ENCODE results near the gene ADAM8. TPM values are rescaled to one million over a fixed set of nuclear protein-coding genes. Genes with fewer than 3 reads are reported as not detected.

The ADAM8 gene
- total and polyA plus RNA-seq, 2 donors (not counting 1 experiment from before 2014, with no cell fraction given): 0.23 to 2.0 TPM

- no peak overlapping the region for H3K27ac ChIP-seq (ENCODE audit: insufficient read depth, low read length)
- DNase-seq (ENCODE audit: low read depth in 2 of 2): no peak
- H3K79me2 ChIP-seq (ENCODE audit: control insufficient read depth, insufficient read depth, low read length): peaks cover 7% of the 10 kb centered on the region
- H2AFZ ChIP-seq (ENCODE audit: low read length): no peak overlapping the region
- H3K4me2 ChIP-seq (ENCODE audit: extremely low read depth, insufficient read depth, low read length): no peak overlapping the region
- peaks cover 1% of the 10 kb centered on the region for H3K4me1 ChIP-seq (ENCODE audit: control insufficient read depth, extremely low read depth, insufficient read depth, low read length)
- no peaks in the 10 kb centered on the region for H4K20me1 ChIP-seq (ENCODE audit: control insufficient read depth, extremely low read depth, insufficient read depth, low read length)
- H3K9ac ChIP-seq (ENCODE audit: insufficient read depth, low read length): no peak overlapping the region
- no peaks in the 10 kb centered on the region for H3K9me3 ChIP-seq (ENCODE audit: control insufficient read depth, insufficient read depth, low read depth, low read length)
- no peaks in the 10 kb centered on the region for H3K27me3 ChIP-seq (ENCODE audit: control insufficient read depth, insufficient read depth, low read length)
- no peak overlapping the region for H3K4me3 ChIP-seq (replicated peaks in 1 of 4; ENCODE audit: control extremely low read depth in 1 of 4, insufficient read depth in 1 of 4, low read depth in 3 of 4, low read length in 4 of 4)
- H3K36me3 ChIP-seq (ENCODE audit: control insufficient read depth, insufficient read depth, low read length): peaks cover 3% of the 10 kb centered on the region
- TF ChIP-seq CTCF (conservative IDR thresholded peaks at IDR 0.05 in 1 of 2, IDR thresholded peaks at IDR 0.05 in 1 of 2; ENCODE audit: low read depth in 1 of 2, low read length in 2 of 2) (no peak), EZH2 (IDR thresholded peaks at IDR 0.05; ENCODE audit: low read length, missing control alignments) (no peak)
These were observed 36.1 kb upstream of the ADAM8 start for GRCh38 chr10:133312769-133313145.

GRCh38 chr10:133312016-133312768 is 35.5 kb upstream of the ADAM8 start:
- H3K4me1 ChIP-seq (ENCODE audit: control insufficient read depth, extremely low read depth, insufficient read depth, low read length): peaks cover 3% of the 10 kb centered on the region
- H3K9ac ChIP-seq (ENCODE audit: insufficient read depth, low read length): no peak overlapping the region
- no peak overlapping the region for H3K4me2 ChIP-seq (ENCODE audit: extremely low read depth, insufficient read depth, low read length)
- no peak overlapping the region for H3K4me3 ChIP-seq (replicated peaks in 1 of 4; ENCODE audit: control extremely low read depth in 1 of 4, insufficient read depth in 1 of 4, low read depth in 3 of 4, low read length in 4 of 4)
- H3K27ac ChIP-seq (ENCODE audit: insufficient read depth, low read length): no peak overlapping the region
- no peak overlapping the region for H2AFZ ChIP-seq (ENCODE audit: low read length)
- no peaks in the 10 kb centered on the region for H3K9me3 ChIP-seq (ENCODE audit: control insufficient read depth, insufficient read depth, low read depth, low read length)
- TF ChIP-seq EZH2 (IDR thresholded peaks at IDR 0.05; ENCODE audit: low read length, missing control alignments): no peak
- no peak for TF ChIP-seq CTCF (conservative IDR thresholded peaks at IDR 0.05 in 1 of 2, IDR thresholded peaks at IDR 0.05 in 1 of 2; ENCODE audit: low read depth in 1 of 2, low read length in 2 of 2)
- H3K27me3 ChIP-seq (ENCODE audit: control insufficient read depth, insufficient read depth, low read length): no peaks in the 10 kb centered on the region
- H3K79me2 ChIP-seq (ENCODE audit: control insufficient read depth, insufficient read depth, low read length): peaks cover 13% of the 10 kb centered on the region
- DNase-seq (ENCODE audit: low read depth in 2 of 2): no peak
- H3K36me3 ChIP-seq (ENCODE audit: control insufficient read depth, insufficient read depth, low read length): peaks cover 3% of the 10 kb centered on the region
- no peaks in the 10 kb centered on the region for H4K20me1 ChIP-seq (ENCODE audit: control insufficient read depth, extremely low read depth, insufficient read depth, low read length)

- Histone ChIP-seq H3K9ac (ENCODE audit: insufficient read depth, low read length) (no peak overlapping the region), H4K20me1 (ENCODE audit: control insufficient read depth, extremely low read depth, insufficient read depth, low read length) (no peaks in the 10 kb centered on the region), H3K4me1 (ENCODE audit: control insufficient read depth, extremely low read depth, insufficient read depth, low read length) (peaks cover 3% of the 10 kb centered on the region), H3K79me2 (ENCODE audit: control insufficient read depth, insufficient read depth, low read length) (peaks cover 19% of the 10 kb centered on the region), H3K36me3 (ENCODE audit: control insufficient read depth, insufficient read depth, low read length) (peaks cover 3% of the 10 kb centered on the region), H2AFZ (ENCODE audit: low read length) (no peak overlapping the region), H3K9me3 (ENCODE audit: control insufficient read depth, insufficient read depth, low read depth, low read length) (no peaks in the 10 kb centered on the region), H3K27me3 (ENCODE audit: control insufficient read depth, insufficient read depth, low read length) (no peaks in the 10 kb centered on the region), H3K4me2 (ENCODE audit: extremely low read depth, insufficient read depth, low read length) (no peak overlapping the region), H3K4me3 (replicated peaks in 1 of 4; ENCODE audit: control extremely low read depth in 1 of 4, insufficient read depth in 1 of 4, low read depth in 3 of 4, low read length in 4 of 4) (no peak overlapping the region), H3K27ac (ENCODE audit: insufficient read depth, low read length) (no peak overlapping the region)
- TF ChIP-seq EZH2 (IDR thresholded peaks at IDR 0.05; ENCODE audit: low read length, missing control alignments): no peak
- no peak for DNase-seq (ENCODE audit: low read depth in 2 of 2)
These were observed 34.9 kb upstream of the ADAM8 start for GRCh38 chr10:133311570-133311969.
